ENCODE measurements around the gene OLA1.
A peak's percentile ranks its signal among the peaks of the same experiment; 100 is the strongest.

DNA sequence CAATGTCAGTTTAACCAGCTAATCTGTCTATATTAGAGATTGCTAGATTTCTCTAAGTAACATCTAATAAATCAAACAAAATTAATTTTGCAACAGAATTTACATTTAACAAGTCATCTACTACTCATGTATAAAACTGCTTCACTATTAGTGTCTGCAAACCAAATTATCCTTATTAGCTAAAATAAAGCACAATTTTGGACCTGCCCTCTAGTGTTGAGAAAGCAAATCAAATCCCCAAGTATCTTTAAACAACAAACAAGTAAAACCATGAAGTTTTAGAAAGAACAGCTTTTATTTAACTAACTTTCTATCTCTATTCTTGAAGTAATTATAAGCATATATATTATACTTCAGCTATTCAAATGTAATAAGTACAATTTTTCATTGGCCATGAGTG lies 170.1 kb downstream of the OLA1 start:
- TF ChIP-seq, protein P1, sequence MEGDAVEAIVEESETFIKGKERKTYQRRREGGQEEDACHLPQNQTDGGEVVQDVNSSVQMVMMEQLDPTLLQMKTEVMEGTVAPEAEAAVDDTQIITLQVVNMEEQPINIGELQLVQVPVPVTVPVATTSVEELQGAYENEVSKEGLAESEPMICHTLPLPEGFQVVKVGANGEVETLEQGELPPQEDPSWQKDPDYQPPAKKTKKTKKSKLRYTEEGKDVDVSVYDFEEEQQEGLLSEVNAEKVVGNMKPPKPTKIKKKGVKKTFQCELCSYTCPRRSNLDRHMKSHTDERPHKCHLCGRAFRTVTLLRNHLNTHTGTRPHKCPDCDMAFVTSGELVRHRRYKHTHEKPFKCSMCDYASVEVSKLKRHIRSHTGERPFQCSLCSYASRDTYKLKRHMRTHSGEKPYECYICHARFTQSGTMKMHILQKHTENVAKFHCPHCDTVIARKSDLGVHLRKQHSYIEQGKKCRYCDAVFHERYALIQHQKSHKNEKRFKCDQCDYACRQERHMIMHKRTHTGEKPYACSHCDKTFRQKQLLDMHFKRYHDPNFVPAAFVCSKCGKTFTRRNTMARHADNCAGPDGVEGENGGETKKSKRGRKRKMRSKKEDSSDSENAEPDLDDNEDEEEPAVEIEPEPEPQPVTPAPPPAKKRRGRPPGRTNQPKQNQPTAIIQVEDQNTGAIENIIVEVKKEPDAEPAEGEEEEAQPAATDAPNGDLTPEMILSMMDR (IDR thresholded peaks at IDR 0.05) = peak in 1 of 3 experiments; percentile 36
- TF ChIP-seq POLR2A (IDR thresholded peaks at IDR 0.05) = no peak
